Subcutaneous abdominal adipose tissue (tissue), 5 donors: ENCODE measurements around the gene DPYD.

Experiments used
- H3K27ac ChIP-seq: one replicate; pipeline ENCODE4 v1.7.0; 2013; ENCODE audit warnings: low read depth, mild to moderate bottlenecking, inconsistent platforms, low read length, moderate library complexity
- H3K27me3 ChIP-seq, 5 donors: one replicate each; pipeline ENCODE4 v1.7.0; 2013; ENCODE audit warnings: low read length in 5 of 5, inconsistent platforms in 1 of 5; ENCODE audit not compliant: control insufficient read depth in 5 of 5, insufficient read depth in 4 of 5
- H3K36me3 ChIP-seq, 5 donors: one replicate each; pipeline ENCODE4 v1.7.0; 2013; ENCODE audit warnings: low read length in 5 of 5; ENCODE audit not compliant: control insufficient read depth in 5 of 5, insufficient read depth in 5 of 5
- H3K4me1 ChIP-seq, 5 donors: one replicate each; pipeline ENCODE4 v1.7.0; 2013; ENCODE audit warnings: low read length in 5 of 5, mild to moderate bottlenecking in 3 of 5, moderate library complexity in 1 of 5; ENCODE audit not compliant: control insufficient read depth in 5 of 5, insufficient read depth in 5 of 5
- H3K4me3 ChIP-seq, 5 donors: one replicate each; pipeline ENCODE4 v1.7.0; 2013; ENCODE audit warnings: low read length in 5 of 5, low read depth in 1 of 5
- H3K9ac ChIP-seq, 5 donors: one replicate each; pipeline ENCODE4 v1.7.0; 2013; ENCODE audit warnings: low read length in 5 of 5, mild to moderate bottlenecking in 4 of 5, moderate library complexity in 3 of 5
- H3K9me3 ChIP-seq, 5 donors: one replicate each; pipeline ENCODE4 v1.7.0; 2013; ENCODE audit warnings: low read length in 5 of 5; ENCODE audit not compliant: control insufficient read depth in 5 of 5
- donor health status: healthy.
- donor health status: healthy.
- donor health status: healthy.
- donor health status: healthy.
- donor health status: healthy.

Gene DPYD

DNA sequence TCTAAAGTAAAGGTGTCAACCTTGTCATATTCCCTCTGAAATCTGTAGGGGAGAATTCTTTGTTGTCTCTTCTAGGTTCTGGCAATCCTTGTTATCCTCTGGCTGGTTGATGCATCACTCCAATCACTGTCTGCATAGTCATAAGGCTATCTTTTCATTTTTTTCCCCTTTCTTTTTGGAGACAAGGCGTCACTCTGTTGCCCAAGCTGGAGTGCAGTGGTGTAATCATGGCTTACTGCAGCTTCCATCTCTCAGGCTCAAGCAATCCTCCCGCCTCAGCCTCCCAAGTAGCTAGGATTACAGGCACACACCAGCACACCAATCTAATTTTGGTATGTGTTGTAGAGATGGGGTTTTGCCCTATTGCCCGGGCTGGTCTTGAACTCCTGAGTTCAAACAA, 12.9 kb downstream of the DPYD start:
- Histone ChIP-seq H3K27ac (no peak overlapping the region), H3K4me1 (peaks cover 0 to 15% (median 11%) of the 10 kb centered on the region in 5 donors), H3K4me3 (no peak overlapping the region)

DNA sequence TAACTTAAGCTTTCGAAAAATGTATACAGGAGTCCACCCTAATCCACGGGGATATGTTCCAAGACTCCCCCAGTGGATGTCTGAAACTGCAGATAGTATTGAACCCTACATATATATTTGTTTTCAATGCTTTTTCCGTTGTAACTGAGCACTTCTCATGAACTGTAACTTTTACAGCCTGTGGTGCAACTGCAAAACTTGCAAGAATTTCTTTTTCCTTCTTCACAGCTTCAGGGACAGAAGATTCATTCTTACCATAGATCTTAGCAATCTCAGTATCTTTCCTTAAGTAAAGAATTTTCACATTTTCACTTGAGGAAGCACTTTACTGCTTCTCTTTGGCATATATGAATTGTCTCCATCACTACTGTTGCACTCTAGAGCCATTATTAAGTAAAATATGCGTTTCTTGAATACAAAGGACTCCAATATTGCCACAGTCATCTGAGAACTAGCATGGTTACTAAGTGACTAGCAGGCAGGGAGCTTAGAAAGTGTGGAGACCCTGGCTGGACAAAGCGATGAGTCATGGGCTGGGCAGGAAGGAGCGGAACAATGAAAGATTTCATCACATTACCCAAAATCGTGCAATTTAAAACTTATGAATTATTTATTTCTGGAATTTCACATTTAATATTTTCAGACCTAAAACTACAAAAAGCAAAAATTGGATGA, 14.1 kb downstream of the DPYD start:
- H3K4me1 ChIP-seq = peaks cover 0 to 15% (median 11%) of the 10 kb centered on the region in 5 donors
- H3K9ac ChIP-seq = no peak overlapping the region
- H3K4me3 ChIP-seq = no peak overlapping the region
- H3K27me3 ChIP-seq = no peaks in the 10 kb centered on the region
- H3K36me3 ChIP-seq = no peaks in the 10 kb centered on the region
- no peaks in the 10 kb centered on the region for H3K9me3 ChIP-seq
- no peak overlapping the region for H3K27ac ChIP-seq

More for the DNA sequence above, 12.9 kb downstream of the DPYD start:
- Histone ChIP-seq H3K36me3 (no peaks in the 10 kb centered on the region), H3K27me3 (no peaks in the 10 kb centered on the region), H3K9ac (no peak overlapping the region), H3K9me3 (no peaks in the 10 kb centered on the region)

- H3K27me3 ChIP-seq = no peaks in the 10 kb centered on the region
- H3K27ac ChIP-seq = no peak overlapping the region
- H3K36me3 ChIP-seq = no peaks in the 10 kb centered on the region
- no peak overlapping the region for H3K9ac ChIP-seq
- H3K4me1 ChIP-seq = peaks cover 0 to 24% (median 19%) of the 10 kb centered on the region in 5 donors
- no peak overlapping the region for H3K4me3 ChIP-seq
- H3K9me3 ChIP-seq = no peaks in the 10 kb centered on the region
These were observed 15.5 kb downstream of the DPYD start for GRCh38 chr1:97905141-97905940.

- H3K27ac ChIP-seq = no peak overlapping the region
- H3K27me3 ChIP-seq = no peaks in the 10 kb centered on the region
- peaks cover 0 to 24% (median 19%) of the 10 kb centered on the region in 5 donors for H3K4me1 ChIP-seq
- no peak overlapping the region for H3K9ac ChIP-seq
- no peaks in the 10 kb centered on the region for H3K9me3 ChIP-seq
- no peaks in the 10 kb centered on the region for H3K36me3 ChIP-seq
- H3K4me3 ChIP-seq = no peak overlapping the region
These were observed 16.3 kb downstream of the DPYD start for GRCh38 chr1:97904534-97904933.

DNA sequence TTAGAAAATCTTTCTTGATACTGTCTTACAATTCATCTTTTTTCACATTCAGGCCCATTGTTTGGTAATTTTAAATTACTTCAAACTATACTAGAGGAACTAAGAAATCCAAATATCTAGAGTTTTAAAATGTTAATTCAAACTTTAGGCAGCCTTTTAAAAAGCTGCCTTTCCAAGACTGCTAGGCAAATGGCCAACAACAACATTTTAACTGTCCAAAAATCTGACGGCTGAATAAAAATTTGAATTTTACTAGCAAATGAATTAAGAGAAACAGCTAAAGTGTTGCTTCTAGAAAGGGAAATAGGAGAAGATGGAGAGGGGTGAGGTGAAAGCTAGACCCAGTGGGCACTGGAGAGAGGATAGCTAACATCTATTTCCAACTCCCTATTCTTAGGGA, 17.2 kb downstream of the DPYD start:
- H3K27me3 ChIP-seq = no peaks in the 10 kb centered on the region
- H3K27ac ChIP-seq = no peak overlapping the region
- H3K9me3 ChIP-seq = peaks cover 0 to 4% (median 0%) of the 10 kb centered on the region in 5 donors
- no peaks in the 10 kb centered on the region for H3K36me3 ChIP-seq
- H3K4me1 ChIP-seq = peaks cover 0 to 24% (median 19%) of the 10 kb centered on the region in 5 donors
- H3K9ac ChIP-seq = no peak overlapping the region
- H3K4me3 ChIP-seq = no peak overlapping the region

DNA sequence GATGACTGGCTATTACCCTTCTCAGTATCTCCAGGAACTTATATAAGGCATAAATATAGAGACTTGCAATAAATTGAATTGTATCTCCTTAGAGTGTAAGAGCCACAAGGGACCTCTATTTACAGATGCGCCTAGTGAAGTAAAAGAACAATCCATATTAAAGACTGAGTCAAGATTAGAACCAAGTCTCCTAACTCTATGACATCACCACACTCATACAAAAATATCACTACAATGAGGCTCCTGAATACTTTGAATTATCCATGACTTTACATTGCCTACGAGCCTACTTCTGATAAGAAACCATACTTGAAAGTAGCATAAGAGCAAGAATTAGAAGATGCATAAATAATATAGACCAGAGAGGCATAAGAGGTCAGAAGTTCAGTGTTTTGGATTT, 18.8 kb downstream of the DPYD start:
- H3K27ac ChIP-seq = no peak overlapping the region
- no peaks in the 10 kb centered on the region for H3K27me3 ChIP-seq
- H3K4me3 ChIP-seq = no peak overlapping the region
- H3K9ac ChIP-seq = no peak overlapping the region
- no peaks in the 10 kb centered on the region for H3K36me3 ChIP-seq
- H3K4me1 ChIP-seq = peaks cover 0 to 24% (median 19%) of the 10 kb centered on the region in 5 donors
- H3K9me3 ChIP-seq = peaks cover 0 to 12% (median 0%) of the 10 kb centered on the region in 5 donors

- peaks cover 0 to 12% (median 0%) of the 10 kb centered on the region in 5 donors for H3K9me3 ChIP-seq
- peak overlapping the region; percentile 28 to 49 (median 42) for H3K4me3 ChIP-seq
- H3K27me3 ChIP-seq = no peaks in the 10 kb centered on the region
- H3K27ac ChIP-seq = peak overlapping the region; percentile 45
- no peaks in the 10 kb centered on the region for H3K36me3 ChIP-seq
- H3K9ac ChIP-seq = no peak overlapping the region
- peaks cover 0 to 19% (median 12%) of the 10 kb centered on the region in 5 donors for H3K4me1 ChIP-seq
These were observed 19.7 kb downstream of the DPYD start for GRCh38 chr1:97901017-97901658.

- Histone ChIP-seq H3K9ac (no peak overlapping the region), H3K4me1 (peaks cover 0 to 15% (median 12%) of the 10 kb centered on the region in 5 donors), H3K27ac (no peak overlapping the region), H3K4me3 (no peak overlapping the region), H3K9me3 (peaks cover 0 to 12% (median 0%) of the 10 kb centered on the region in 5 donors), H3K27me3 (no peaks in the 10 kb centered on the region), H3K36me3 (no peaks in the 10 kb centered on the region)
These were observed 21.9 kb downstream of the DPYD start for GRCh38 chr1:97898948-97899347.

DNA sequence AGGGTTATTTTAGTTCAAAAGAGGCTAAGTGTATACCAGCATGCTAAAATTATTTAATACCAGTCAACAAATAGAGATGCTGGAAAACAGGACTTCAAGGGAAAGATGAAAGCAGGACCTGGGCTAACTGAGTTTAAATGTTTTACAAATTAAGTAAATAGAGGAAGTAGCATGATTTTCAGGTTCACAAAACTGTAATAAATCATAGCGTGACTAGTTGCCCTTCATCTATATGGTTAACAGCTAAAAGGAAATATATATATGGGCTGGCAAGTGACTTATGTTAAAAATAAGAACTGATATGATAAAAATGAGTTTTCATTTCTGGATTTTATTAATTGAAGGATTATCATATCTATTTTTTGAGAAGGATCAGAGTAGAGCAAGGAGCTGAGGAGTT, 25.6 kb downstream of the DPYD start:
- Histone ChIP-seq H3K9me3 (peaks cover 0 to 12% (median 0%) of the 10 kb centered on the region in 5 donors), H3K4me3 (no peak overlapping the region), H3K9ac (no peak overlapping the region), H3K36me3 (no peaks in the 10 kb centered on the region), H3K27ac (no peak overlapping the region), H3K27me3 (no peaks in the 10 kb centered on the region), H3K4me1 (no peaks in the 10 kb centered on the region)

DNA sequence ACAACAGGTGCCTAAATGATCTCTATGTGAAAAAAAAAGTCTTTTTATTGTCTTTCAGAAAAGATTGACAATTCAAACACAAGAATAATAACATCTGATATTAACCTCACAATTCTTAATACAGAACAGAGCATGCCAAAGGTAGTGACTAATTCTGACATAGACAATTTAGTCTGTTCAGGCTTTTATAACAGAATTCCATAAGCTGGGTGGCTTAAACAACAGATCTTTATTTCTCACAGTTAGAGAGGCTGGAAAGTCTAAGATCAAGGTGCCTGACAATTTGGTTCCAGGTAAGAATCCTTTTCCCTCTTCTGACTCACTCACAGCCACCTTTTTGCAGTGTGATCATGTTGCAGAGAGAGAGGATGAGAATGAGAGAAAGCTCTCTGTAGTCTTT, 27.0 kb downstream of the DPYD start:
- H3K36me3 ChIP-seq = no peaks in the 10 kb centered on the region
- peaks cover 0 to 14% (median 5%) of the 10 kb centered on the region in 5 donors for H3K9me3 ChIP-seq
- H3K9ac ChIP-seq = no peak overlapping the region
- H3K27me3 ChIP-seq = no peaks in the 10 kb centered on the region
- no peak overlapping the region for H3K27ac ChIP-seq
- no peaks in the 10 kb centered on the region for H3K4me1 ChIP-seq
- H3K4me3 ChIP-seq = no peak overlapping the region
